Left cardiac atrium (tissue), 4 donors: ENCODE data around the gene ANKH. TPM values are rescaled to one million over a fixed set of nuclear protein-coding genes. Genes with fewer than 3 reads are reported as not detected.

Source experiments
- ATAC-seq, 2 donors: fragments of 200-7000 bp; cut with Tn5 transposase; one replicate each; pipeline ENCODE4 v1.9.1; 2020; ENCODE audit warnings: mild to moderate bottlenecking in 2 of 2, moderate library complexity in 2 of 2
- DNase-seq: peaks from one replicate; pipeline ENCODE4 v3.0.0-alpha.2; 2020
- intact Hi-C, 2 donors: fragments of 100-400 bp; cut with DNase I; formaldehyde crosslinking; loops; one replicate each; pipeline versions ENCODE4 v1.14.1 to v1.15.1; 2022 to 2023
- total RNA-seq, 2 donors: library from RNA; stranded (reverse); fragmentation: NEBNext Ultra II Directional; extraction: Animal tissue kit (Norgen Biotek cat#: 25700); gene quantifications; one replicate each; pipeline ENCODE4 v1.2.1, GENCODE V29; 2021
- donor health status: DM: no; HTN: yes; CAD: no.
- donor health status: DM: no; HTN: yes; CAD: no; lungs with severe emphysema.
- donor health status: DM: yes; HTN: yes; CAD: no.
- donor health status: Dilated cardiomyopathy.

ANKH gene
- total RNA-seq, 2 donors from 2014 or later, result 113 to 138 TPM

DNA sequence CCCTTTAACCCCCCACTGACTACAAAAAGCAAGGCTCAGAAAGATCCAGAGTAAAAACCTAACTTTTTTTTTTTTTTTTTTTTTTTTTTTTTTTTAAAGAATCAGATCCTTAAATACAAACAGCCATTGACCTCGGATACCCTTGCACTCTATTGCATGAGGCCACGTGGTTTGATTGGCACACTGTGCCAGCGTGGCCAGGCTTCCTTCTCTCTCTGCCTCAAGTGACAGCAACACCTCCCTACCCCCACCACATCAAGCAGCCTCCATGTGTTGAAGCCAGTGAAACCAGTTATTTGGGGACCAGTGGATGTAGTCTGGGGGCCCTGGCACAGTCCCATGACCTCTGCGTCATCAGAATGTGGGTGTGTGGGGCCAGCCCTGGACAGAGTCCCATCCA is 135.6 kb downstream of the ANKH start:
- ATAC-seq, result peak; percentile 55 to 81
- intact Hi-C loops, result loop anchor here (5.0 to 10.0 kb wide), 2 partner anchors 131 to 139 kb away; partner anchors contain the start of gene ANKH (in 1 of the 2)
- no peak for DNase-seq

DNA sequence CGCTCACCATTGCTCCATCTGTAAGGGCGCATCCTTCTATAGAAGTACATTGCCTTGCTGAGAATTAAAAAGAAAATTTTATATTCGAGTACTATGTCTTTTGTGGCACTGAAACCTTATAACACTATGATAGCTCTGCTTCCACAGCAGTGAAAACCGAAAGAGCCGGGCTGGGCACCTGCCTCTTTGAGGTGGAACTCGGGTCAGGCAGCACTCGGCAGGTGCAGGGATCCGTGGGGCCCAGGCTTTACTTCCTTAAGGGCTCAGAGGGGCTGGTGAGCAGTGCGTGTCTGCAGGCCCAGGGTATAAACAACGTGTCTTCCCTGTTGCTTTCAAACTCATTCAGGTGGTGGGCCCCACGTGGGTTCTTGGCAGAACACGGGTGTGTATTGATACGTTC is 137.2 kb downstream of the ANKH start:
- ATAC-seq (no peak), DNase-seq (no peak)
- intact Hi-C loops, result loop anchor here in 1 of 2 donors (10.0 kb wide), 1 partner anchor 140 kb away; the partner anchor contains the start of gene ANKH

DNA sequence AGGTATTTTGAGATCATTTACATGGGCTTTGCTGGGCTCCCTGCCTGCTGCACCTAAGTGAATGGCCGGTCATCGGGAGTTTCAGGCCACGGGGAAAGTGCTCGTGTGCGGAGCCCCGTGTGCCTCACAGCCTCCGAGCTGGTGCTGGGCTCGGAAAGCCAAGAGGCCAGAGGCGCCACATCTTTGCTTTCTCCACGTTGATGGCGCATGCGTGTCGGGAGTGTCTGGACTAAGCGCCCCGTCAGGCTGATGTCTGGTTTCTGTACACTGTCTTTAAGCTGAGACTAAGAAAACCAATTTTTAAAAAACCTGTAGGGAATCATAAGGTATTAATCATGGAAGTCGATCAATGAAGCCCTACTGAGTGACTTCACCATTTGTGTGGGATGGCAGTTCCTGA is 137.9 kb downstream of the ANKH start:
- intact Hi-C loops, result loop anchor here in 1 of 2 donors (10.0 kb wide), 1 partner anchor 141 kb away; the partner anchor contains the start of gene ANKH
- ATAC-seq (no peak), DNase-seq (no peak)

DNA sequence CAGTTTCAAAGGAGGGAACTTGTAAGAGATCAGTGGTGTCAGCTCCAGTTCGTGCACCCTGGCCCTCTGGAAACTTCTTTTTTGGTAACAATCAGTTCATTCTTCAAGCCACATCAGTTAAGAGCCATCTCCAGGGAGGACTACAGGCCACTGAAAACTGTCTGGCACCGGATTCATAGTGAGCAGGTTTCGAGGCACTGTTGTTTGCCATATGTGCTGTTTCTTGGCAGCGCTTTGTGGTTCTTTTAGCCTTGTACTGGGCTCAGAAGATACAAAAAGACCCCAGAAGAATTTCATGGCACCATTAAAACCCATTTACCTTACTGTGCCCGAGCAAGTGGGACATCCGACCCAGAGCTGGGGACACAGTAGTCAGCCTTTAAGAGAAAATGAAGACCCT is 138.6 kb downstream of the ANKH start:
- intact Hi-C loops, result loop anchor here in 1 of 2 donors (10.0 kb wide), 1 partner anchor 142 kb away; the partner anchor contains the start of gene ANKH

DNA sequence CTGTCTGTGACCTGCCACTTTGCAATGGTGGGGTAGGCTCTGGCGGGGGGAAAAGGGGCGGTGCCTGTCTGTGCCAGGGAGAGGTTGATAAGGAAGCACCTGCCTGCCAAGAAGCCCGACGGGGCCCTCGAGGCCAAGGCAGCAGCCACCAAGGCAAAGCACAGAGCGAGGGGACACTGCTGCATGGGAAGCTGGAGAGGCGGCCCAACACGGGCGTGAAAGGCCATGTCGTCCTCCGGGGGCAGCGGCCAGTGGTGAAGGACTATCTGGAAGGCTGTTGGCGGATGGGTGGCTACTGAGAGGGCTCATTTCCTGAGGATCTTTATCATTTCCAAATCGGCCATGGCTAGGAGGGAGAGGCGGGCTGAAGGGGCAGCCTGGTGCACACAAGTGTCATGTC is 140.7 kb downstream of the ANKH start:
- intact Hi-C loops, result loop anchor here in 1 of 2 donors (10.0 kb wide), 1 partner anchor 144 kb away; the partner anchor contains the start of gene ANKH
- DNase-seq (no peak), ATAC-seq (no peak)

More for the DNA sequence above, 138.6 kb downstream of the ANKH start:
- DNase-seq (no peak), ATAC-seq (no peak)

DNA sequence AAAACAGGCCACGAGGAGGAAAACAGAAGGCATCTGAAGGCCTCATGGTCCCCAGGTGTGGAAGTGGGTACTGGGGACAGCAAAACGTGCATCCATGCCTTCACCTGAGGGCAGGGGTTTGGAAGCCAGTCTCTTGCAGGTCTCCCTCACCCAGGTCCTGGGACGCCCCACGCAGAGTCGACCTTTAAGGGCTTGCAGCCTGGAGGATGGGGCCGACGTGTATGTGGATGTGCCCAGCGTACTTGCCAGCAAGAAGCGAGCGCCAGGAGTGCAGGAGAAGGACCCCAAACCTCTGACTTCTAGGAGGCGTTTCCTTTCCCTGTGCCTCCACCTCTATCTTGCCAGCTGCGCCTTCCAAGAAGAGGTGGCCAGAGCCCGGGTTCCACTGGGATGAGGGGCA is 141.1 kb downstream of the ANKH start:
- no peak for ATAC-seq
- DNase-seq, result no peak
- intact Hi-C loops, result loop anchor here in 1 of 2 donors (10.0 kb wide), 1 partner anchor 144 kb away; the partner anchor contains the start of gene ANKH

DNA sequence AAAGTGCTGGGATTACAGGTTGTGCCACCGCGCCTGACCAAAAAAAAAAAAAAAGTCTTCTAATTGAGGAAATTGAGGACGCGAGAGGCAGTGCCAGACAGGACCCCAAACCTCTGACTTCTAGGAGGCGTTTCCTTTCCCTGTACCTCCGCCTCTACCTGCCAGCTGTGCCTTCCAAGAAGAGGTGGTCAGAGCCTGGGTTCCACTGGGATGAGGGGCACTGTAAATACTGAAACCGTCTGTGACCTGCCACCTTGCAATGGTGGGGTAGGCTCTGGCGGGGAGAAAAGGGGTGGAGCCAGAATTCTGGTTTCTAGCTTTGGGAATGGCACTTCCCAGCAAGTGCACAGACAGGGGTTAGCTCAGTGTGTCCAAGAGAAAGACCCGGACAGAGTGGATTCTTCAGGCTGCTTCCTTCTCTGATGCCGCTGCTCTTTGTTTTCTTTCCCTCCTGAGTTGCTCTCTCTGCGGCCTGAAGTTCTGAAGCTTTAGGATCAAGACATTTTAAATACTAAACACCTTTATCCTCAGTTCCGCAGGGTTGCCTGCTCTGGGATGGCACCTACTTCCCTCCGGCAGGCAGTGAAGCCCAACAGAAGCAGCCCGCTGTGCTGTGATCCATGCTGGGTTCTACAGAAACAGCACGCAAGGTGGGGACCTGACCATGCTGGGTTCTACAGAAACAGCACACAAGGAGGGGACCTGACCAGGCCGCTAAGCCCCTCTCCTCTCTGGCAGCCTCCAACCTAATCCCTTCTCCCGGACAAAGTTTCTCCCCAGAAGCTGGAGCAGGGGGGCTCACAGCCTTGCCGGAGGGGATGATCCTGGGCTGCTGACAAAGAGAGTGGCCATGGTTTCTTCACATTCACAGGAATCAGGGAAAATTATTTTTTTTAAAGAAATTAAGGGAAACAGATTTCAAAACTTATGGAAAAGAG is 141.9 kb downstream of the ANKH start:
- intact Hi-C loops, result loop anchor here (5.0 to 10.0 kb wide), 3 partner anchors 143 to 273 kb away; partner anchors contain the start of gene ANKH (in 2 of the 2)
- DNase-seq (no peak), ATAC-seq (no peak)

DNA sequence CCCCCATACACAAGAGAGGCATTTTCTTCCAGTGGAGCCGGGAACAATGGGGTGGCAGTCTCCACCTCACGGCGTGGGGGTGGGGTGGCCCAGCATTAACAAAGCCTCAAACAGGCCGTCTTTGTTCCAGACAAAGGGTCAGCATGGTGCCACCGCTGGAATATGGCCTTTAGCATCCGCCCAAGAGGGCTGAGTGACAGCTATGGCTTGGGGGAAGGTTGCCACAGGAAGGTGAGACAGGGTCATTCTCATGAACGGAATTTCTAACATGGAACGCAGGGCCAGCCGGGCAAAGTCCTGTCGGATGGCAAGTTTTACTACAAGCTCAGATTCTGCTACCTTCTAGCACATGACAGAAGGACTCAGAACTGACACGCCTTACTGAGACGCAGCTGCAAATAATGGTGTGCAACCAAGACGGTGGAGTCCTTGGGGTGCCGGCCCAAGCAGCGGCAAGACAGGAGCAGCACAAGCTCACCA is 143.1 kb downstream of the ANKH start:
- ATAC-seq, result no peak
- intact Hi-C loops, result loop anchor here (5.0 kb wide), 2 partner anchors 144 to 274 kb away; partner anchors contain the start of gene ANKH (in 1 of the 2)

DNA sequence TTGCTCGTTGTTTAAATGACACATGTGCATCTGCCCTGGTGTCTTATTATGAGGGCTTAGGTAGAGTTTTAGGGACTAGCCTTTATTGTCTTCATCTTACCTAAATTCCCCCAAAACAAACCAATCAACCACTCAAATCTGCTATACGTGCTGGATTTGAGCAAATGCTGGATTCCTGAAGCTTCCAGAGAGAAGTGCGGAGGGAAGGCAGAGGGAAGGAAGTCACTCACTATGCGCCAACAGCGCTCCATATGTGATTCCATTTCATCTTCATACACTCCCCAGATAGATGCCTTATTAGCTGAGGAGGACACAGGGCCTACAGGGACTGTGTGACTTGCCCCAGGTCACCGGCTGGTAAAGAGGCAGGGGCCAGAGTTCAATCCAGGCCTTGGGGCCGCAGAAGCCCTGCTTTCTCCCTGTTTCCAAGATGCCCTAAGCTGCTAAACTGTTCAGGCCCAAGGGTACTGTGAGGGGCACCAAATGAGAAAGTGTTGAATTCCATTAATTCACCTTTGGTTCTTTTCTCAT is 143.6 kb downstream of the ANKH start:
- ATAC-seq, result no peak
- intact Hi-C loops, result loop anchor here (1.0 to 5.0 kb wide), 3 partner anchors 144 to 275 kb away; partner anchors contain the start of gene ANKH (in 1 of the 2)
- no peak for DNase-seq

More for the DNA sequence above, 143.1 kb downstream of the ANKH start:
- DNase-seq, result no peak

DNA sequence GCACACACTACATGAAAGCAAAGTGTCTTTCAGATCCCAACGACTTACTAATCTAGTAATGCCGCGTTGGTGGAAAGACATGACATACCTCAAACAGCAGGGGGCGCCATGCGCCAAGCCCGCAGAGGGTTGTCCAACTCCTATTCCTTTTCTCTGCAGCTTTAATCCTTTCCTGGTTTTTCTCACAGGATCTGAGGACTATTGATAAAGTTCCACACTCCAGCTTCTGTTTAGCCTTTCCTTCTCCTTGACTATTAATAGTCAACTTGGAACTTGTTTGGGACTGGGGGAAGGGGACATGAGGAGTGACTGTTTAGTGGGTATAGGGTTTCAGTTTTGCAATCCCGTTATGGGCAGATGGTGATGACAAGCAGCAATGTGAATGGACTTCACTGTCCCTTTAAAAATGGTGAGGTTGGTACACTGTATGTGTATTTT is 144.1 kb downstream of the ANKH start:
- intact Hi-C loops, result loop anchor here (1.0 to 5.0 kb wide), 3 partner anchors 145 to 276 kb away; partner anchors contain the start of gene ANKH (in 1 of the 2)
- ATAC-seq, result peak; percentile 71 to 83

DNA sequence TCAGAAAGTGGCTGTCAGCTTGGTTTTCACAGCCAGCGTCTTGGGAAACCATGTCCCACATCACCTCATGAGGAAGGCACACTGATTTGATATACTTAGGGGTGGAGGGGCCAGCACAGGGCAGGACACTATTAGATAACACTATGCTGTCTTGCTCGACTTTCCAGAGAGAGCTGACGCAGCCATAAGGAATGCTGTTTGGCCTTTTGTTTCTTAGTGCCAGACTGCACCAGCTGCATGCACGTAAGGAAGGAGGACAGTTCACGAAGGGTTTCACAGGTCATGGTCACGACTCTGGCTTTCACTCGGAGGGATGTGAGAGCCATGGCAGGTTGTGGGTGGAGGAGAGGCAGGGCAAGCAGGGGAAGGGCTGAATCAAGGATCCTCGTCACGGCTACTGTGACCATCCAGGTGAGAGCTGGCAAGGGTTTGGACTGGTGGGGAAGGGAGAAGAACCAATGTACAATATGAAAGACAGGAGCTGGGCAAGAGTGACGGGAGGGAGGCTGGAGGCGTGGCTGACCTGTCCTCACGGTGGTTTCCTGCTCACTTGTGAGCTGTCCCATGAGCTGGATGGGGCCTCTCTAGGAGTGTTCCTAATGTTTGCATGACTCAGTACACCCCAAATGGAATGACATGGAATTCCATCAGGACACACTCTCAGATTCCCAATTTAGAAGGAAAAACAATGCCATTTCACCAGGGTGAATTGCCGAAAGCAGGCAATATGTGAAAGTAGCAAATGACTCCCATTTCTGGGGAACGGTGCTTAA is 145.3 kb downstream of the ANKH start:
- DNase-seq (no peak), ATAC-seq (peak in 1 of 2 donors; percentile 20)
- intact Hi-C loops, result loop anchor here (5.0 kb wide), 2 partner anchors 146 to 276 kb away; partner anchors contain the start of gene ANKH (in 1 of the 2)

More for the DNA sequence above, 144.1 kb downstream of the ANKH start:
- peak; percentile 79 for DNase-seq

DNA sequence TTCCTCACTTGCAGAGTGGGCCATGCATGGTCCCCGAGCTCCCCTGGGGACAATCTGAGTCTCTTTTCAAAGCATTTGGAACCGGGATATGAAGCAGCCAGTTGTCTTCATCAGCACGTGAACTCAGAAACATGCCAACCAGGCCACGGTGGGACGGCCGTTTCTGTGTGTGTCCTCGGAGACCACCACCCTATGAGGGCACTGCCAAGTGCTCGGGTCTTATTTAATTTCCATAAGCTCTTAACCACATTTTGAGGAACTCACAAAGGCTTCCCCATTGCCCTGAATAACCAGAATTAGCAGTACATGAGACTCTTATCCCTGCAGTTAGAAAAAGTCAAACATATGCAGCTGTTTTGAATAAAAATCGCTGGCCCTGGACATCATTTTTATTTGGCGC is 146.9 kb downstream of the ANKH start:
- DNase-seq (no peak), ATAC-seq (no peak)
- intact Hi-C loops, result loop anchor here (5.0 kb wide), 3 partner anchors 148 to 288 kb away; partner anchors contain the start of gene ANKH (in 1 of the 2)

DNA sequence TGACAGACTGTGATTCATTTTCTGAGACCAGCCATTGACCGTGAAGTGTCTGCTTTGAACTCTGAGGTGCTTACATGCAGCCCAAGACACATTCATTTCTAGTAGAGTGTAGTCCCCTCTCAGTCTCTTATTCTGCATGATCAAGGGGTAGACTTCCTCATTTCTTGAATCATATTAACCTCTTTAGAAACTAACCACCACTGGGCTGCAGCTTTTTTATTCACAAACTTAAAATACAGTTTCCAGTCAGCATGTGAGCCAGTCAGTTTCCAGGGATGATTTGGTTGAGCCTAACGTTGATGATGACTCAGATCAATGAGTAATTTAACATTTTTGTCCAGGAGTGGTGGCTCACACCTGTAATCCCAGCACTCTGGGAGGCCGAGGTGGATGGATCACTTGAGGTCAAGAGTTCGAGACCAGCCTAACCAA is 147.9 kb downstream of the ANKH start:
- no peak for DNase-seq
- intact Hi-C loops, result loop anchor here in 1 of 2 donors (5.0 kb wide), 1 partner anchor 289 kb away; no protein-coding TSS in a partner anchor
- ATAC-seq, result no peak

DNA sequence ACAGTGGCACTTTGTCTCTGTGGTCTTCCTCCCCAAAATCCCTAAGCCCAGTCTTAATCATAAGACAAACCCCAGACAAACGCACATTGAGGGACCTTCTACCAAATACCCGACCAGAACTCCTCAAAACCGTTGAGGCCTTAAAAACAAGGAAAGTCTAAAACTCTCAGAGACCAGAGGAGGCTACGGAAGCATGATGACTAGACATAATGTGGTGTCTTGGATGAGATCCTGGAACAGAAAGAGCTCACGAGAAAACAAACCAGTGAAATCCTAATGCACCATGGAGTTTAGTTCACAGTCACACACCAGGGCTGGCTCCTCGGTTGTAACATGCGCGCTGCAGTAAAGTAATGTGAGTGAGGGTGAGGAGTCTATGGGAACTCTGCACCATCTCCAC is 148.7 kb downstream of the ANKH start:
- ATAC-seq, result no peak
- intact Hi-C loops, result loop anchor here in 1 of 2 donors (5.0 kb wide), 1 partner anchor 289 kb away; no protein-coding TSS in a partner anchor
- DNase-seq, result no peak

DNA sequence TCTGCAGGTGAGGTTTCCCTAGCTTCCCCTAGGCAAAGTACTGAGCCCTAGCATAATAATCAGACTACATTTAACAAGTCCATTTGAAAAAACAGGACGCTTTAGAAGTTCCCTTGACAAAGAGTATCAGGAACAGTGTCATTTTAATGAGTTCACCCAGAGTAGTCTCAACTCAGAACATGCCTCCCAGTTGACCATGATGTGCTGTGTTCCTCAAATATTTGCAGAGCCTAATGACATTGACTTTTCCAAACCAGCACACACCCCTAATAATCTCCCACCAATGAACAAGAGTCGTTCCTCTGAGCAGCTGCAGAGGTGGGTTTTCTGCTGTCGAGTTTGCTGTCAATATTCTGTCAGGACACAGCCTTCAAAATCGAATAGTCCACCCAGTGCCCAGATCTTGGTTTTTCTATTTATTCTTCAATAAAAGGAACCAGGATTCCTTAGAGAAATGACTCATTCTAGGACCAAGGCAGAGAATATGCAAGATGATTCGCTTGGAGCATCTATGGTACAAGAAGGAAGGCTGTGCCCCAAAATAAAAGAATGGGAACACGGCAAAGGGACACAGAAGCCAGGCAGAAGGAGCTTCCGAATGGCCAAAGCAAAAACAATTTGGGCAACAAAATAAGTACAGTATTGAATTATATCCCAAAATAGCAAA is 149.5 kb downstream of the ANKH start:
- DNase-seq, result no peak
- intact Hi-C loops, result loop anchor here in 1 of 2 donors (5.0 kb wide), 1 partner anchor 290 kb away; no protein-coding TSS in a partner anchor
- no peak for ATAC-seq

DNA sequence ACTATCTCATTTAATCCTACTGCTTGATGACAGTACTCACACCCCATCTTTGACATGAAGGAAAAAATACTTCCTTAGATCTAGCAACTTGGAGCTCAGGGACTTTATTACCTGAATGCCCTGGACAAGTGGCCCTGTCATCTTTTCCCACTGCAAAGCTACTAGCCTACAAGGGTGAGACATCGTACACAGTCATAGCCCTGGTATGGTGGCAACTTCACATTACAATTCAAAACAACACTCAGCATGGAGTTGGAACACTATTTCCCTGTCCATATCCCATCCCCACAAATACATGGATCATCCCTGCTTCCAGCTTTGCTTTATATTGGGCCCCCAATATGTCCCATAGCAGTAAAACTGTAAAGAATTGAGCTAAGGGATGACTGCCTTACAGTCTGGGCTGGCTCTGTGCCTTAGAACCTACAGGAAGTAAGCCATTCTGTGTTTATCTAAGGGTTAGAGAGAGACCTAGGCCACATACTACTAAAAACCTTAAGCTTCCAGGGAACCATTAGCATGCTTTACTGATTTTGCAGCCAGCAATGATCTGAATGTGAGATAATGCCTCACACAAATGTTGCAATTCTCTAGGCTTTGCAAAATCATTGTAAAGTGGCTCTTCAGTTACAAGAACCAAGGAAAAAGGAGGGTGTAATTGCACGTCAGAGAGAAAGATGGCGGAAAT is 151.2 kb downstream of the ANKH start:
- ATAC-seq (no peak), DNase-seq (no peak)
- intact Hi-C loops, result loop anchor here in 1 of 2 donors (5.0 kb wide), 1 partner anchor 292 kb away; no protein-coding TSS in a partner anchor

DNA sequence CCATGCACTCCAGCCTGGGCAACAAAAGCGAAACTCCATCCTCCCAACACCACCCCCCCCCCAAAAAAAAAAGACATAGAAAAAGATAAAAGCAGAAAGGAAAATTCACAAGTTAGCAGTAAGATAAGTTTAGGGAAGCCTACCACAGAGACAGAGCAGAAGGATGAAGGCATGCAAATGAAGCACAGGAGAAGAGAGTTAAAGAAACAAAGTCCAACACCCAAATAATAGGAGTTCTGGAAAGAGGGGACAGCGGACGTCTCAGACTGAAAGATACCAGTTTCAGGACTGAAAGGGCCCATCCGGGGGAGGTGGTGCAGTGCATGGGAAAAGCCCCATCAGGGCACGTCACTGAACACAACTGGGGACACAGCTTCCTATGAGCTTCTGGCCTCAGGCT is 152.8 kb downstream of the ANKH start:
- DNase-seq, result no peak
- no peak for ATAC-seq
- intact Hi-C loops, result no loop called here
